H7 (cell line): ENCODE measurements around the gene PIK3CA. TPM values are rescaled to one million over a fixed set of nuclear protein-coding genes. Genes with fewer than 3 reads are reported as not detected.
"Not testable (repeated sequence)": the region's sequence is repeated elsewhere in the genome, so short reads cannot be mapped to it uniquely, and the experiment has no call there.

Source experiments
- DNase-seq: peaks from one replicate; pipeline ENCODE4 v3.0.0; 2012
- H3K27me3 ChIP-seq: 2 replicates; pipeline ENCODE4 v1.6.0; 2011; ENCODE audit warnings: mild to moderate bottlenecking, low read length; ENCODE audit not compliant: control insufficient read depth, insufficient read depth
- H3K36me3 ChIP-seq: replicated peaks from 2 replicates; pipeline ENCODE4 v1.5.1; 2011; ENCODE audit warnings: low read length; ENCODE audit not compliant: control insufficient read depth, insufficient read depth
- H3K4me3 ChIP-seq: 2 replicates; pipeline ENCODE4 v1.5.1; 2011; ENCODE audit warnings: low read depth, mild to moderate bottlenecking, control low read depth, low read length, moderate library complexity; ENCODE audit not compliant: insufficient read depth
- total RNA-seq: library from RNA; depleted of rRNA; stranded (reverse); fragments of >200 nt; shearing (Covaris generic); gene quantifications from 2 replicates; pipeline ENCODE4 v1.2.3, GENCODE V29; 2014

PIK3CA gene
- total RNA-seq, 1 experiment from 2014 or later = 10.7 TPM

GRCh38 chr3:179250803-179251476 lies 102.8 kb downstream of the PIK3CA start, which contains the start of gene KCNMB3:
Gene KCNMB3 (minus strand): TSS chr3:179251114. CDS start chr3:179250990, 124 bp downstream.
- no peak for DNase-seq
- no peak within 1 kb of the TSS for H3K4me3 ChIP-seq
- H3K36me3 ChIP-seq = no peaks in the 10 kb centered on the region
- no peaks in the 10 kb centered on the region for H3K27me3 ChIP-seq

GRCh38 chr3:179256813-179257212 lies 108.7 kb downstream of the PIK3CA start:
- no peak for DNase-seq
- no peaks in the 10 kb centered on the region for H3K36me3 ChIP-seq
- H3K27me3 ChIP-seq = no peaks in the 10 kb centered on the region; the same call in 1 of the 2 replicates

GRCh38 chr3:179257742-179258141 lies 109.6 kb downstream of the PIK3CA start:
- not testable (repeated sequence) for H3K27me3 ChIP-seq, H3K4me3 ChIP-seq, H3K36me3 ChIP-seq, DNase-seq

More at GRCh38 chr3:179256813-179257212, 108.7 kb downstream of the PIK3CA start:
- no peak overlapping the region for H3K4me3 ChIP-seq

- Histone ChIP-seq H3K36me3 (no peaks in the 10 kb centered on the region), H3K4me3 (no peak overlapping the region), H3K27me3 (no peaks in the 10 kb centered on the region; the same call in 1 of the 2 replicates)
- DNase-seq = no peak
These were observed 110.7 kb downstream of the PIK3CA start for GRCh38 chr3:179258820-179259219.

- not testable (repeated sequence) for H3K4me3 ChIP-seq, H3K27me3 ChIP-seq, DNase-seq, H3K36me3 ChIP-seq
These were observed 112.0 kb downstream of the PIK3CA start for GRCh38 chr3:179259959-179260756.

- H3K36me3 ChIP-seq = no peaks in the 10 kb centered on the region
- DNase-seq = peak; percentile 93
These were observed 113.0 kb downstream of the PIK3CA start for GRCh38 chr3:179260949-179261765.

GRCh38 chr3:179263134-179263533 lies 115.0 kb downstream of the PIK3CA start:
- no peaks in the 10 kb centered on the region; the same call in 1 of the 2 replicates for H3K27me3 ChIP-seq
- no peak for DNase-seq
- no peak overlapping the region for H3K4me3 ChIP-seq

More at GRCh38 chr3:179260949-179261765, 113.0 kb downstream of the PIK3CA start:
- Histone ChIP-seq H3K4me3 (peak overlapping the region; percentile 37), H3K27me3 (no peaks in the 10 kb centered on the region; the same call in 1 of the 2 replicates)

GRCh38 chr3:179264449-179264848 lies 116.3 kb downstream of the PIK3CA start:
- no peak for DNase-seq

More at GRCh38 chr3:179263134-179263533, 115.0 kb downstream of the PIK3CA start:
- H3K36me3 ChIP-seq = no peaks in the 10 kb centered on the region

GRCh38 chr3:179265092-179265491 lies 116.9 kb downstream of the PIK3CA start:
- no peak overlapping the region for H3K4me3 ChIP-seq
- no peaks in the 10 kb centered on the region; the same call in 1 of the 2 replicates for H3K27me3 ChIP-seq
- DNase-seq = no peak
- H3K36me3 ChIP-seq = no peaks in the 10 kb centered on the region

More at GRCh38 chr3:179264449-179264848, 116.3 kb downstream of the PIK3CA start:
- H3K36me3 ChIP-seq = no peaks in the 10 kb centered on the region
- no peak overlapping the region for H3K4me3 ChIP-seq
- H3K27me3 ChIP-seq = no peaks in the 10 kb centered on the region; the same call in 1 of the 2 replicates

- no peak for DNase-seq
- Histone ChIP-seq H3K27me3 (no peaks in the 10 kb centered on the region; the same call in 1 of the 2 replicates), H3K4me3 (no peak overlapping the region), H3K36me3 (no peaks in the 10 kb centered on the region)
These were observed 117.7 kb downstream of the PIK3CA start for GRCh38 chr3:179265875-179266274.

- no peak overlapping the region for H3K4me3 ChIP-seq
- no peak for DNase-seq
- H3K27me3 ChIP-seq = no peaks in the 10 kb centered on the region
- H3K36me3 ChIP-seq = no peaks in the 10 kb centered on the region
These were observed 118.6 kb downstream of the PIK3CA start for GRCh38 chr3:179266701-179267211.

- H3K36me3 ChIP-seq = no peaks in the 10 kb centered on the region
- H3K4me3 ChIP-seq = no peak overlapping the region
- no peak for DNase-seq
- no peaks in the 10 kb centered on the region for H3K27me3 ChIP-seq
These were observed 120.4 kb downstream of the PIK3CA start for GRCh38 chr3:179268400-179269051.

GRCh38 chr3:179269152-179269707 lies 121.1 kb downstream of the PIK3CA start:
- H3K36me3 ChIP-seq = no peaks in the 10 kb centered on the region
- DNase-seq = no peak
- H3K4me3 ChIP-seq = no peak overlapping the region
- H3K27me3 ChIP-seq = no peaks in the 10 kb centered on the region
